Head of caudate nucleus (tissue), 42 donors: Measurements from ENCODE around the gene BICRA.
A peak's percentile ranks its signal among the peaks of the same experiment; 100 is the strongest.
"Not testable (repeated sequence)": the region's sequence is repeated elsewhere in the genome, so short reads cannot be mapped to it uniquely, and the experiment has no call there.

ENCODE experiments used
- DNase-seq, 42 donors: peaks; one replicate each; pipeline versions ENCODE4 v3.0.0 to v3.0.0-alpha.2; 2020 to 2021; ENCODE audit warnings: mixed read lengths in 7 of 42
- intact Hi-C: fragments of 100-400 bp; cut with DNase I; formaldehyde crosslinking; loops from one replicate; pipeline ENCODE4 v1.15.0; 2022

Gene BICRA

GRCh38 chr19:47623151-47623920 is 14.4 kb downstream of the BICRA start:
- intact Hi-C loops, result no loop called here
- DNase-seq, result no peak

- no peak for DNase-seq
- intact Hi-C loops, result no loop called here
These were observed 15.0 kb downstream of the BICRA start for GRCh38 chr19:47623921-47624391.

- intact Hi-C loops, result no loop called here
- DNase-seq, result no peak
These were observed 16.7 kb downstream of the BICRA start for GRCh38 chr19:47625650-47626049.

GRCh38 chr19:47626238-47626637 is 17.3 kb downstream of the BICRA start:
- intact Hi-C loops, result no loop called here
- DNase-seq, result no peak

- no peak for DNase-seq
- intact Hi-C loops, result no loop called here
These were observed 19.3 kb downstream of the BICRA start for GRCh38 chr19:47628078-47628771.

- intact Hi-C loops, result no loop called here
- no peak for DNase-seq
These were observed 21.7 kb downstream of the BICRA start for GRCh38 chr19:47630594-47630993.

- intact Hi-C loops, result no loop called here
These were observed 22.9 kb downstream of the BICRA start for GRCh38 chr19:47631681-47632446.

GRCh38 chr19:47633517-47633916 is 24.6 kb downstream of the BICRA start:
- intact Hi-C loops, result no loop called here
- DNase-seq, result no peak

More at GRCh38 chr19:47631681-47632446, 22.9 kb downstream of the BICRA start:
- DNase-seq, result peak in 3 of 42 donors; percentile 11 to 40 (median 22)

GRCh38 chr19:47633996-47634395 is 25.1 kb downstream of the BICRA start:
- intact Hi-C loops, result no loop called here

GRCh38 chr19:47635152-47635754 is 26.3 kb downstream of the BICRA start:
- DNase-seq, intact Hi-C loops: not testable (repeated sequence)

More at GRCh38 chr19:47633996-47634395, 25.1 kb downstream of the BICRA start:
- no peak for DNase-seq

- no peak for DNase-seq
- intact Hi-C loops, result no loop called here
These were observed 28.6 kb downstream of the BICRA start for GRCh38 chr19:47637550-47637949.

GRCh38 chr19:47641891-47642485 is 33.1 kb downstream of the BICRA start:
- intact Hi-C loops, result no loop called here
- no peak for DNase-seq

GRCh38 chr19:47643281-47643680 is 34.3 kb downstream of the BICRA start:
- intact Hi-C loops, result no loop called here
- no peak for DNase-seq

- DNase-seq, result no peak
- intact Hi-C loops, result no loop called here
These were observed 35.3 kb downstream of the BICRA start for GRCh38 chr19:47644199-47644598.

GRCh38 chr19:47644743-47645482 is 36.0 kb downstream of the BICRA start:
- DNase-seq, result no peak
- intact Hi-C loops, result no loop called here

- intact Hi-C loops, result no loop called here
- no peak for DNase-seq
These were observed 38.0 kb downstream of the BICRA start for GRCh38 chr19:47646924-47647323.

- DNase-seq, result no peak
- intact Hi-C loops, result no loop called here
These were observed 40.7 kb downstream of the BICRA start for GRCh38 chr19:47649588-47649987.

GRCh38 chr19:47650700-47651099 is 41.8 kb downstream of the BICRA start:
- intact Hi-C loops, result no loop called here
- no peak for DNase-seq
